Measurements from ENCODE around the gene FAM13A.

DNA sequence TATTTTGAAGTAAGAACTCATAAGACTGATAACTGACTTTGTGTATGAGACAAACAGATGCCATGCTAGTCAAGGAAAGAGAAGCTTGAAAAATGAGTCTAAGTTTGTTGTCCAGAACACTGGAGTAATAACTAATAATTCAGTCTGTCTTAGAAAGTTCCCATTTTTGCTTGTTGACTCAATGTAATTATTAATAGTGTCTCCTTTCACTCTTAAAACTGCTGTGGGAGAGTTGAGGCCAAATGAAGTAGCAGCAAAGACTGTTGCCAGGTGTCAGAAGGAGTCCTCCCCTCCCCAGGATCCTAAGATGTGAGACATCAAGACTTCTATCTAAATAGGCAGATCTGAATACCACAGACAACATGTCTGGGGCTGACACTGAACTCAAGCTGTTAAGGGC lies 20.8 kb upstream of the FAM13A start:
- TF ChIP-seq CTCF (IDR thresholded peaks at IDR 0.05; ENCODE audit: low read depth, low read length), result no peak
- TF ChIP-seq POLR2A (IDR thresholded peaks at IDR 0.05; ENCODE audit: extremely low read depth, insufficient read length), result no peak
- no peak for TF ChIP-seq MYC (IDR thresholded peaks at IDR 0.05; ENCODE audit: low read depth, low read length)
